IPS-18a (cell line): ENCODE data around the gene PLEKHA3.
A peak's percentile ranks its signal among the peaks of the same experiment; 100 is the strongest.
"Not testable (repeated sequence)": the region's sequence is repeated elsewhere in the genome, so short reads cannot be mapped to it uniquely, and the experiment has no call there.

Experiments
- H3K27ac ChIP-seq: one replicate; pipeline ENCODE4 v1.5.1; 2013; ENCODE audit warnings: low read length
- H3K27me3 ChIP-seq: one replicate; pipeline ENCODE4 v1.6.1; 2013; ENCODE audit warnings: mild to moderate bottlenecking, low read length; ENCODE audit not compliant: control insufficient read depth, insufficient read depth
- H3K36me3 ChIP-seq: one replicate; pipeline ENCODE4 v1.6.1; 2013; ENCODE audit warnings: low read depth, low read length; ENCODE audit not compliant: control insufficient read depth
- H3K4me1 ChIP-seq: one replicate; pipeline ENCODE4 v1.6.1; 2013; ENCODE audit warnings: low read depth, low read length; ENCODE audit not compliant: control insufficient read depth
- H3K4me3 ChIP-seq: one replicate; pipeline ENCODE4 v1.5.1; 2013; ENCODE audit warnings: low read length
- H3K9ac ChIP-seq: one replicate; pipeline ENCODE4 v1.6.1; 2013; ENCODE audit warnings: mild to moderate bottlenecking, low read length, moderate library complexity
- H3K9me3 ChIP-seq: one replicate; pipeline ENCODE4 v1.6.1; 2013; ENCODE audit warnings: low read depth, low read length; ENCODE audit not compliant: control insufficient read depth

Gene PLEKHA3

GRCh38 chr2:178457390-178457886, 22.8 kb upstream of the PLEKHA3 start:
- no peak overlapping the region for H3K9ac ChIP-seq
- H3K4me3 ChIP-seq = no peak overlapping the region
- no peaks in the 10 kb centered on the region for H3K4me1 ChIP-seq
- H3K27me3 ChIP-seq = no peaks in the 10 kb centered on the region
- H3K27ac ChIP-seq = no peak overlapping the region
- H3K9me3 ChIP-seq = no peaks in the 10 kb centered on the region
- no peaks in the 10 kb centered on the region for H3K36me3 ChIP-seq

GRCh38 chr2:178469219-178469849, 10.9 kb upstream of the PLEKHA3 start:
- H3K27ac ChIP-seq = no peak overlapping the region
- no peak overlapping the region for H3K4me3 ChIP-seq
- no peaks in the 10 kb centered on the region for H3K27me3 ChIP-seq
- no peaks in the 10 kb centered on the region for H3K9me3 ChIP-seq
- no peaks in the 10 kb centered on the region for H3K4me1 ChIP-seq
- peaks cover 2% of the 10 kb centered on the region for H3K36me3 ChIP-seq
- no peak overlapping the region for H3K9ac ChIP-seq

- not testable (repeated sequence) for H3K9ac ChIP-seq, H3K27me3 ChIP-seq, H3K9me3 ChIP-seq
Observed at GRCh38 chr2:178471313-178471712, 8.9 kb upstream of the PLEKHA3 start.

GRCh38 chr2:178473373-178473772, 6.9 kb upstream of the PLEKHA3 start:
- Histone ChIP-seq H3K36me3 (peaks cover 2% of the 10 kb centered on the region), H3K27me3 (no peaks in the 10 kb centered on the region), H3K4me3 (no peak overlapping the region), H3K9ac (no peak overlapping the region), H3K4me1 (no peaks in the 10 kb centered on the region), H3K27ac (no peak overlapping the region), H3K9me3 (no peaks in the 10 kb centered on the region)

More at GRCh38 chr2:178471313-178471712, 8.9 kb upstream of the PLEKHA3 start:
- H3K4me3 ChIP-seq, H3K36me3 ChIP-seq, H3K4me1 ChIP-seq, H3K27ac ChIP-seq: not testable (repeated sequence)

- Histone ChIP-seq H3K9me3 (no peaks in the 10 kb centered on the region), H3K36me3 (peaks cover 2% of the 10 kb centered on the region), H3K27me3 (no peaks in the 10 kb centered on the region)
Observed at GRCh38 chr2:178473931-178474330, 6.3 kb upstream of the PLEKHA3 start.

GRCh38 chr2:178474560-178474959, 5.7 kb upstream of the PLEKHA3 start:
- H3K4me1 ChIP-seq = peaks cover 1% of the 10 kb centered on the region
- no peak overlapping the region for H3K4me3 ChIP-seq
- no peaks in the 10 kb centered on the region for H3K36me3 ChIP-seq
- no peaks in the 10 kb centered on the region for H3K9me3 ChIP-seq
- no peak overlapping the region for H3K9ac ChIP-seq
- H3K27ac ChIP-seq = no peak overlapping the region
- H3K27me3 ChIP-seq = peaks cover 5% of the 10 kb centered on the region

More at GRCh38 chr2:178473931-178474330, 6.3 kb upstream of the PLEKHA3 start:
- no peak overlapping the region for H3K4me3 ChIP-seq
- H3K4me1 ChIP-seq = no peaks in the 10 kb centered on the region
- H3K27ac ChIP-seq = no peak overlapping the region
- H3K9ac ChIP-seq = no peak overlapping the region

GRCh38 chr2:178476477-178476876, 3.8 kb upstream of the PLEKHA3 start:
- Histone ChIP-seq H3K4me3 (no peak overlapping the region), H3K27me3 (peaks cover 13% of the 10 kb centered on the region)

GRCh38 chr2:178477443-178478129, 2.7 kb upstream of the PLEKHA3 start:
- H3K4me1 ChIP-seq = peaks cover 15% of the 10 kb centered on the region
- H3K9me3 ChIP-seq = no peaks in the 10 kb centered on the region
- H3K36me3 ChIP-seq = no peaks in the 10 kb centered on the region
- peak overlapping the region; percentile 99 for H3K4me3 ChIP-seq
- H3K27me3 ChIP-seq = peaks cover 16% of the 10 kb centered on the region
- no peak overlapping the region for H3K27ac ChIP-seq
- peak overlapping the region; percentile 94 for H3K9ac ChIP-seq

More at GRCh38 chr2:178476477-178476876, 3.8 kb upstream of the PLEKHA3 start:
- Histone ChIP-seq H3K27ac (no peak overlapping the region), H3K9ac (no peak overlapping the region), H3K9me3 (no peaks in the 10 kb centered on the region), H3K36me3 (no peaks in the 10 kb centered on the region), H3K4me1 (peaks cover 6% of the 10 kb centered on the region)

- Histone ChIP-seq H3K27me3 (peaks cover 16% of the 10 kb centered on the region), H3K4me3 (peak overlapping the region; percentile 99), H3K9me3 (no peaks in the 10 kb centered on the region), H3K36me3 (no peaks in the 10 kb centered on the region), H3K9ac (peak overlapping the region; percentile 94), H3K27ac (peak overlapping the region; percentile 92), H3K4me1 (peaks cover 15% of the 10 kb centered on the region)
Observed at GRCh38 chr2:178478130-178478438, 2.2 kb upstream of the PLEKHA3 start.

GRCh38 chr2:178478439-178479274, 1.6 kb upstream of the PLEKHA3 start, which contains the start of gene FKBP7:
FKBP7 (minus strand) TSS chr2:178478600; CDS start chr2:178478499, 101 bp downstream.
- H3K9ac ChIP-seq = peak within 1 kb of the TSS; percentile 94
- no peaks in the 10 kb centered on the region for H3K9me3 ChIP-seq
- peak within 1 kb of the TSS; percentile 92 for H3K27ac ChIP-seq
- no peaks in the 10 kb centered on the region for H3K36me3 ChIP-seq
- H3K27me3 ChIP-seq = peaks cover 16% of the 10 kb centered on the region
- H3K4me3 ChIP-seq = peak within 1 kb of the TSS; percentile 99
- H3K4me1 ChIP-seq = peaks cover 15% of the 10 kb centered on the region

- Histone ChIP-seq H3K9ac (no peak overlapping the region), H3K4me3 (peak overlapping the region; percentile 99), H3K36me3 (no peaks in the 10 kb centered on the region), H3K27me3 (peaks cover 16% of the 10 kb centered on the region), H3K27ac (no peak overlapping the region), H3K4me1 (peaks cover 15% of the 10 kb centered on the region), H3K9me3 (no peaks in the 10 kb centered on the region)
Observed at GRCh38 chr2:178479275-178479616, 1.0 kb upstream of the PLEKHA3 start.
